Stimulated activated CD4-positive, alpha-beta T cell treated with anti-CD3 and anti-CD28 coated beads, Interleukin-1b, Interleukin-23, amount 100 ng/mL, for 1 hour (primary cell): ENCODE data around the gene PDZRN4.
"Not testable (repeated sequence)": the region's sequence is repeated elsewhere in the genome, so short reads cannot be mapped to it uniquely, and the experiment has no call there.

Source experiments
- DNase-seq, 2 donors: peaks; one replicate each; pipeline ENCODE4 v3.0.0-alpha.2; 2020; ENCODE audit warnings: low read depth in 2 of 2

The PDZRN4 gene

DNA sequence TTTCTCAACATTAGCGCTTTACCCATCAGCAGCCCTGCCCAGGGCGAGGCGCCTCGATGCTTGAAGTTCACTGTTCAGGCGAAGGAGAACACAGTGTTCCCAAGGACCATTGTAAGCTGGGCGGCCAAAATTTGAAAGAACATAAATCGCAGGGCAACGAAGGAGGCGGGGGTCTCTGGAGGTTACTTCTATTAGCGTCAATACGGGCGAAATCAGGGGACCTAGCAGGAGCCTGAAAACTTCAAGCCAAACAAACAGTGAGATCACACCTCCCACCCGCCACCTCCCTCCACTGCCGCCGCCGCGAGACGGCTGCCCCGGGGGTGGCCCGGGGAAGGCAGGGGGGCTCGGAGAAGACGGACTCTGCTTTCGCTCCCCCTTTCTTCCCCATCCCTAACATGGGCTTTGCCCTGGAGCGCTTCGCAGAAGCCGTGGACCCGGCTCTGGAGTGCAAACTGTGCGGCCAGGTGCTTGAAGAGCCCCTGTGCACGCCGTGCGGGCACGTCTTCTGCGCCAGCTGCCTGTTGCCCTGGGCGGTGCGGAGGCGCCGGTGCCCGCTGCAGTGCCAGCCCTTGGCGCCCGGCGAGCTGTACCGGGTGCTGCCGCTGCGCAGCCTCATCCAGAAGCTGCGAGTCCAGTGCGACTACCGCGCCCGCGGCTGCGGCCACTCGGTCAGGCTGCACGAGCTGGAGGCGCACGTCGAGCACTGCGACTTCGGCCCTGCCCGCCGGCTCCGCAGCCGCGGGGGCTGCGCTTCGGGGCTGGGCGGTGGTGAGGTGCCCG, at the start of gene PDZRN4:
PDZRN4 (plus strand) TSS at position 263 of the 783 bp plus-strand sequence.
- DNase-seq: no peak

DNA sequence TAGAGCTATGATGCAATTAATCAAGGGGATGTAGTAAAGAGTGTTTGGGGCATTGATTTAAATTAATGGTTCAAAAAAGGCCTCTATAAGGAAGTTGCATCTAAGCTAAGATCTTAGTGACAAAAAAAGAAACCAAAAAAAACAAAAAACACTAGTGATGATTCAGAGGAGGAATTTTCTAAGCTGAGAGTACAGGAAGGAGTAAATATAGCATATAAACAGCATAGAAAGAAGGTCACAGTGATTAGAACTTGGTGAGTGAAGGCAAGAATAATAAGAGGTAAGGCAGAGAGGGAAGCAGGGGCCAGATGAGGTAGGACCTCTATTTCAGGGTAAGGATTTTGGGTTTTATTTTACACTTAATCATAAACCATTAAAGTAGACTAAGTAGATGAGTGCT, 48.0 kb upstream of the PDZRN4 start:
- no peak for DNase-seq

DNA sequence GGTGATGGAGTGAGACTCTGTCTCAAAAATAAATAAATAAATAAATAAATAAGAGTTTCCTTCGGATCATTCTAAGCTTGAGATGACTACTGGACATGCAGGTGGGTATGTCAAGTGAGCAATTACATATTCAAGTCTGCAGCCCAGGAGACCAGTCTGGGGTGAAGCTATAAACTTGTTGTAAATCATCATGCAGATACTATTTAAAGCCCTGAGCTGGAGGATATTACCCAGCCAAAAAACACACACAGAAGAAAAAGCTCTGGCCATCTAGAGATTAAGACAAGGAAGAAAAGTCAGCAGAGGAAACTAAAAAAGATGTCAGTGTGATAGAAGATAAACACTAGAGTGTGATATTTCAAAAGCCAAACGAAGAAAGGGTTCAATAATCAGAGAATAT, 47.0 kb upstream of the PDZRN4 start:
- DNase-seq: no peak

DNA sequence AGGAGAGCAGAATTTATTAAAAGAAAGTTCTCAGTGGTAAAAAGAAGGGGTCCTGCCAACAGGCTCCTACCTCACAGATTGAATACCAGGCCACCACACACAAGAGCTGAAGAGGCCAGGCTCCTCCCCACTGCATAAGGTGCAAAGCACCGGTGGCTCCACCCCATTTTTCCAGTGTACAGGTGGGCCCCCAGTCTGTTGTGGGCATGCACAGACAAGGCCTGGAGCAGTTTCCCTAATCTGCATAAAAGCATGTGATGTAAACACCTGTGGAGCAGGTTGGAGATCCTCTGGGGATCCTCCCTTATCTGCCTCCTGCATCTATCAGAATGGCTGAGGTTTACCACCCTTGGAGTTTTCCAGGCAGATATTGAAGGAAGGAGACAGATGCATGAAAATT, 45.7 kb upstream of the PDZRN4 start:
- no peak for DNase-seq

DNA sequence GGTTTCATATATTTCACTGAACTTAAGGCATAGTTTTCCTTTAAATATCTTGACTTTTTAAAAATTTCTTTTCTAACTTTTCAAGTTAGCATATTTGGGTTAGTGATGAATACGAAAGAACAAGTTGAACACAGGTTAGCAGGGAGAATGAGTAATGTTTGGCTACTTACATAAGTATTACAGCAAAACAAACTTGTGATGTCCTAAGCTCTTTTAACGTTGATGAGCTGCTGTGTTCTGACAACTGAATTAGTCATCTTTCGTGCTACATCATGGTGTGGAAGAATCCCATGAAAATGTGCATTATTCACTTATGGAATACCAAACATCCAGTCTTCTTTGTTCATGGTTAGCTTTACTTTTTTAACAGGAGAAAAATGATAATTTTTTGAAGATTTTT, 36.3 kb upstream of the PDZRN4 start:
- DNase-seq: no peak

DNA sequence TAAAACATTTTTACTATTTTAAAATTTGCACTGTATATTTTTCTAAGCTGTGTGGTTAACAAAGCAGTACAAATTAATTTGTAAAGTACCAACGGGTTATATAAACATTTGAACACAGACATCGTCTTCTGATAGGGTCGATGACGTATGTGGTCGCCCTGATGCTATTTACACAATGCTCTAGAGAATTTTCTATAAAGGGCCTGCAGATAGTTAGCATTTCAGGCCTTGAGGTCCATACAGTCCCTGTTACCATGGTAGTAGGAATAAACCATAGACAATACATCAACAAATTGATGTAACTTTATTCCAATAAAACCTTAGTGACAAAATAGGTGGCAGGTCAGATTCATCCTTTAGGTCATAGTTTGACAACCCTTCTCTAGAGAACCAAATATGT, 25.7 kb upstream of the PDZRN4 start:
- DNase-seq: no peak

DNA sequence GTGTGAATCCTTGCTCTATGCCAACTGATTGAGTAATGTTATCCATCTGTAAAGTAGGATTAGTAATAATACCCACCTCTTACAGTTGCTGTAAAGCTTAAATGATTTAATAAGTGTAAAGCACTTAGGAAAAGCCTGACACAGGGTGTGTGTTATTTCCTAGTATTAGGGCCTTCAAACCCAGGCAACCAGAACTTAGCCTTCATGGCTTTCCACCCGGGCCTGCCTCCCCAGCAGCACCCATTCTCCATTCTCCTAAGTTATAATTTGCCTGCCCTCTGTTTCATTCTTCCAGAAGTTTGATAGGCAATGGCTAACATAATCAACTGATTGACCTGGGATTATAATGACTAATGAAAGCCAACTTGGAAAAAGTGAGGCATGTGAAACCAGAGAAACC, 20.4 kb upstream of the PDZRN4 start:
- no peak for DNase-seq

DNA sequence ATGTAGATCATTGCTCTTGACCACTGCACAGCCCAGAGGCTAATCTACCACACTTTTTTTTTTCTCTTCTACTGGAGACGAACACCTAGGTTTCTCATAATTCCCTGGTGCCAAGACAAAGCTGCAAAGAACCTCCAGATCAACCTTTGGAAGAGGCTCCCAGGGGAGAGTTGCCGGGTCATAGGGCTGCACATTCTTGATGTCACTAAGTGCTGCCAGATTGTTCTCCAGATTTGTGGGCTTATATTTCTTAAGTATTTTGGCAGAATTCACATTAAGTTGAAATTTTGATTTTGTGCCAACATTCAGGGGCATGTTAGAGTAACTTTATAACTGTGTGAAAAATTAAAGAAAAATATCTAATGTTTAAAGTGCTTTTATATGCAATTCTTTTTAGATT, 13.5 kb upstream of the PDZRN4 start:
- DNase-seq: no peak

DNA sequence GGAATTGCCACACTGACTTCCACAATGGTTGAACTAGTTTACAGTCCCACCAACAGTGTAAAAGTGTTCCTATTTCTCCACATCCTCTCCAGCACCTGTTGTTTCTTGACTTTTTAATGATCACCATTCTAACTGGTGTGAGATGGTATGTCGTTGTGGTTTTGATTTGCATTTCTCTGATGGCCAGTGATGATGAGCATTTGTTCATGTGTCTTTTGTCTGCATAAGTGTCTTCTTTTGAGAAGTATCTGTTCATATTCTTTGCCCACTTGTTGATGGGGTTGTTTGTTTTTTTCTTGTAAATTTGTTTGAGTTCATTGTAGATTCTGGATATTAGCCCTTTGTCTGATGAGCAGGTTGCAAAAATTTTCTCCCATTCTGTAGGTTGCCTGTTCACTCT, 8.6 kb upstream of the PDZRN4 start:
- not testable (repeated sequence) for DNase-seq

DNA sequence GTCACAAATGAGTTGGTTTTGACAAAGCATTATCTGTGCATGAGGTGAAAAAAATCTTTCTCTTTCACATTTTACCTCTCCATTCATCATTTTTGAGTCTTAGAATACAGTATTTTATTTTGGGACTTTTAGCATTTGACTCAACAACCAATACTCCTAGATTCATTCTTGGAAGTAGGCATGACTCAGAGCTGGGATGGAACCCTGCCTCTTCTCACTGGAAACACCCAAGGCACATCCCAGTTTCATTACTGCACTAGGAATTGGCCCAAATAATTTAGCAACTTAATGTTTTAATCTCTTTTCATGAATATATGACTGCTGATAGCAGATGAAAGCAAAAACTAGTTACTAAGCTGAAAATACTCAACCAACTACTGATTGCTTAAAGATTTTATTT, 3.3 kb upstream of the PDZRN4 start:
- no peak for DNase-seq

DNA sequence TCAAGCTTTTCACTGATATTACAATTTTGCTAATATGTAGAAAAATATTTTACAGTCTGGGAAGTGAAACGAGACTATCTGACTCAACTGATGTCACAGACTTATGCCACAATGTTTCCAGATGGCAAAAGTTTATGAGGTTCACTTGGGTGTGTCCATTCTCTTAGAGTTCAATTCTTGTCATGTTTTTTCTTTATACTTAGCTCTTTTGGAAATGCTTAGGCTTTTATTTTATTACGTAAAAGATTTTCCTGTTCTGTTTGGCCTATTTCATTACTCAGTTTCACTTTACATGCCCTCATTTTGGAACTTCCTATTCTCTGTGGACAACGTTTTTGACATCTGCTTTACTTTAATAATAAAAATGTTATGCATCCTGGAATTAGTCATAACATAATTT, 2.1 kb upstream of the PDZRN4 start:
- DNase-seq: no peak

DNA sequence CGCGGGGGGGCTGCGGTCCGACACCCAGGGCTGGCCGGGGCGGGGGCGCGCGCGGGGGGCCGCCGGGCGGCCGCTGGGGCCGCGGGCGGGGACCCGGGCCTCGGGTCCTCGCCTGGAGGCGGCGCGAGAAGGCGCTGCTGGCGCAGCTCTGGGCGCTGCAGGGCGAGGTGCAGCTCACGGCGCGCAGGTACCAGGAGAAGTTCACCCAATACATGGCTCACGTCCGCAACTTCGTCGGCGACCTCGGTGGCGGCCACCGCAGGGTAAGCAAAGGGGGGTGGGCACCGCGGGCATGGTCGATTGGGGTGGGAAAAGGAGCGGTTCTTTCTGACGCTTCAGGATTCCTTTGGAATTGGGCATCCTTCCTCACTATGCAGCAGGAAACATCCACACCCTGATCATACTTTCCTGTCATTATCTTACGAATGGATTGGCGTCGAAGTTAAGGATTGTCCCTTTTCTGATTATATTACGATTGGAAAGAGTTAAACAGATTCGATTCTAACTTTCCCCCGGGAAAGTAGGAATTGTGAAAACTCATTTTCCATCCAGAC, 798 bp downstream of the PDZRN4 start:
- DNase-seq: no peak

DNA sequence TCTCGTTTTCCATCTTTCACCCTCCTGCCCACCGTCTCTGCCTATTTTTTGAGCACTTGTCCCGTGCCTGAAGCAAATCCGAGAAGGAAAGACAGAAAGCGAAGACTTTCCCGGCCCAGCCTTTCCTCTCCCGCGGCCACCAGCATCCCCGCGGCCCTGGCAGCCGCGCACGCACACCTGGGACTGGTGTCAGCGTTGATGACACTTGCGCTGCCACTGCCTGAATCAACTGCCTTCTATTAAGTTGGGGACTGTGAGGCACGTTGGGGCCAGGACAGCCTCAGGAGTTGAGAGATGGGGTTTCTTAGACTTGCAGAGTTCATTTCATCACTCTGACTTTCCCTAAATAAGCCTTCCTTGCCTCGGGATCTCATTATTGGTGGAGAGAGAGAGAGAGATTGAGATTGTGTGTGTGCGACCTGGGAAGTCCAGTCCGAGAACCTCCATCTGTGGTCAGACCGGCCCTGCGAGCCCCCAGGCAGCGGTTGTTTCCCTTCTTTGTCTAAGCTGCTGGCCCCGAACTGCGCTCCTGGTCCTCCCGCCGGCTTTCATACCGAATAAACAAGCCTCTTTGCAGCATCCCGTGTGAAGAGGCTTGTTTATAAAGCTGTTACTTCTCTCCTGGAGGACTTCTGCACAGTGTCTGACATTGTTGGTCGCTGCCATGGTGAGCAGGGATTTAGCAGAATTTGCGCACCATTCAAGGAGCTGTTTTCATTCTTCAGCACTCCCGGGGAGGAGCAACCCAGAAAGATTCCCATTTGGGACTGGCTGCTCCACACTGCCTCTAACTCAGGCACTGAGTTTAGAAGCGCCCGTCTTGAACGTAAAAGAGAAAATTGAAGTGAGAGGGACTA, 1.5 kb downstream of the PDZRN4 start:
- DNase-seq: no peak

DNA sequence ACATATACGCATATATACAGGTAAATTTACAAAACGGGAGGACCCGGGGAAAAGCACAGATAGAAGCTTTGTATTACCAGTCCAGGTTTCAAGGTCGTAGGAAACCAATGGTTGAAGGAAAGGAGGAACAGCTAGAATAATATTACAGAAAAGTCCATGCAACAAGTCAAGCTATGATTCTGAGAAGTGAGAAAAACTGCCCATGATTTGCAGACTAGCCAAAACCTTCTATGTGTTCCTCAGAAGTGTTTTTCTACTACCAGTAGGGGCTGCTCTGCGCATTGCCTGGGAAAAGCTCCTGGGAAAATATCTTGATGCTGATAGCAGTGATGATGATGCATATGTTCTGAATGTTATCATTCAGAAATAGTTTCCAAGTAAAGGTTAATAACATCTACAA, 2.2 kb downstream of the PDZRN4 start:
- no peak for DNase-seq

DNA sequence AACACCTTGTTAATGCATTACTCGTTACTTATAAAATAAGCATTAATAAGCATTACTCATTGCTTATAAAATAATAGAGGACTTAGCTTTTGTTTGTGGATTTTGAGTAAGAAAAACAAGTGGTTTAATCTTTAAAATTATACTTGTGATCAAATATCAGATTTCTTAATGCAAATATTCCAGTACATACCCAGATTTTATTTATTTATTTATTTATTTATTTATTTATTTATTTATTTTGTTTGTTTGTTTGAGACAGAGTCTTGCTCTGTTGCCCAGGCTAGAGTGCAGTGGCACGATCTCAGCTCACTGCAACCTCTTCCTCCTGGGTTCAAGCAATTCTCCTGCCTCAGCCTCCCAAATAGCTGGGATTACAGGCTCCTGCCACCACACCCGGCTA, 3.4 kb downstream of the PDZRN4 start:
- not testable (repeated sequence) for DNase-seq

DNA sequence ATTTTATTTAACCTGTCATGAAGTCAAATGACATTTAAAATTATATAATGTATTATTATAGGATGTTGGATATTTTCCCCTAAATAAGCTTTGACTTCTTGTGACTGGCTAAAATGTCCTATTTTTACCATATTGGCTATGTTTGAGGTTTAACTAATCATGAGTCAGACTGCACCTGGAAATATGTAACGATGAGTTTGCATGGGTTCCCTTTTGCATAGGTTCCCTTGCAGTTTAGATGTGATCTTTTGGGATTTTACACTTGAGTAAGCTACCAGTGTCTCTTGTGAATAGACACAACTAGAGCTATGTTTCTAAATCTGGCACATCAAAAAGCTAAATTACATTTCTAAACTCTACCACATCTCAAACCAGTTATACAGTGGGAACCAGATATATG, 5.2 kb downstream of the PDZRN4 start:
- no peak for DNase-seq

DNA sequence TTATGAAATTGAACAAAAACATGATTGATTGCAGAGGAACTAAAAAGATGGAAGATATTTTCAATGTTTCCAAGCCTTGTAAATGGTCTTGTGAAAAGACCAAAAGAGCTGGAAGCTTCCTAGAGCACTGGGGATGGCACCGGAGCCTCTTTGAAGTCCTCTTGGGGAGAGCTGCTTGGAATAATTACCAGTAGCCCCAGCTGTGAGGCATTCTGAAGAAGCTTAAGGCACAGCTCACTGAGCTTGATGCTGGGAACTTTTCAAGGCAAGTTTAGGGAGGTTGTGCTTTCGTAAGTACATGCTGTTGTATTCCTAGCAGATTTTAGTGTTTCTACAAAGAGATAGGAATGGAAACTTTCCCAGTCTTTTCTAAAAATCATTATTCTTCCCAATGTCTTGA, 13.9 kb downstream of the PDZRN4 start:
- no peak for DNase-seq

DNA sequence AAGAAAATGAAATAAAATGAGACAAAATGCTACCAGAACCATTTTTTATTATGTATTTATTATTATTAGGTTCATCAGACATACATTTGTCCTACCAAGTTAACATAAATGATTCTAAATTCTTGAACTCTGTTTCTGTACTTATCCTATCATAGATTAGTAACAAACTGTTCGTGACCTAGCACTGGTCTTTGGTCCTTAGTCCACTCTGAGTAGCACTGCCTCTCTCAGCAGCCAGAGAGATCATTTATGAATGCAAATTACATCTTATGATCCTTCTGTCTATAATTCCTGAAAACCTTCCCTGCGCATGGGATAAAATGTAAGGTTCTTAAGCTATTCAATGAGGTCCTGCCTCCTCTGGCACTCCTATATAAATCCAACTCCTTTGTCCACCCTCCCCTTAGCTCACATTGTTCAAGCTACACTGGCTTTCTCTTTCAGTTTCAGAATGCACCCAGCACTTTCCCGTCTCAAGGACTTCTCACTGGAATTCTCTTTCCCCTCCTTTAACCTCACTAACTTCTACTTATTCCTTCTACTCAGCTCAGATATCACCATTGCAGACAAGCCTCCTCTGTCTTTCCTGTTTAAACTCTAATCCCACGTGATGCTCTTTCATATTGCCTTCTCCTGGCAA, 17.1 kb downstream of the PDZRN4 start:
- DNase-seq: no peak

DNA sequence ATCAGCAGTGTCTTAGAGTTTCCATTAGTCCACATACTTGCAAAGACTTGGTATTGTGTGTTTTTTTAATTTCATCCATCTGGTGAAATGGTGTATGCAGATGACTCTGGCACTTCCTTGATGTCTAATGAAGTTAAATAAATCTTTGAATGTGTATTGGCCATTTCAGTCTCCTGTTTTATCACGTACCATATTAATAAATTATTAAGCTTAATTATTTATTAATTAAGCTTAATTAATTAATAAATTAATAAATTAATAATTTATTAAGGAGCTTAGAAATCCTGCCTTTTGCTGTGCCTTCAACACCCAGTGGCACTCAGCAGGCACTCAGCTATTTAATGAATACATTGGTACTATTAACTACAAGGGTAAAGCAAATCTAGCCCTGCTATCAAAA, 18.2 kb downstream of the PDZRN4 start:
- no peak for DNase-seq

DNA sequence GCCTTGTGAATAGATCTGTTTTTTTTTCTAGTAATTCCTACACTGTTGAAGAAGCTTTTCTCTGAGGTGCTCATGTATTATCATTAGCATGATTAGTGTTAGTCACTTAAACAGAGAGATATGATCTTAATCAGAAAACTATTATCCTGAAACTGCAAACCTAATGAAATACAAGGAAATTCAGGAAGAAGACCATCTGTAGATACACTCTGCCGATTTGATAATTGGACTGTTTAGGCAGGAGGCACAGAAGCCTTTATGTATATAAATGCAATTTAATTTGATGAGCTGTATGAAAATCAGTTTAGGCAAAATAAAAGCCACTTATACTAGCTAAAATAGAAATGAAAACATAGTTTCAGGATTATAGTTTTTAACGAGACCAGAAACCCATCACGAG, 23.3 kb downstream of the PDZRN4 start:
- DNase-seq: no peak

DNA sequence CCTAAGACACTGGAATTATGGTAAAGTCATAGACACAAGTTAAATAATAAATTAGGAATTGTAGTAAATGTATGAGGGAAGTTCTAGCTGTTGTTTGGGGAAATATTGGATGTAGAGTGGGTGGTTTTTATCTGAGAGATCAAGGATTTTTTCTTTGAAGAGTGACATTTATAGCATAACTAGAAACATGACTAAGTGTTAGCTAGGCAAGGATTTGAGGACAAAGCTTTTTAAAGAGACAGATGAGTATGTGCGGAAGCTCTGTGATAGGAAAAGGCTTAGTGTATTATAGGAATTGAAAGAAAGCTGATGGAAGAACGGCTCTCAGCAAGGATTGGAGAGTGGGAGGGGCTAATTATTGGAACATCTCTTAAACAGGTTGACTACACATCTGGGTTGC, 24.5 kb downstream of the PDZRN4 start:
- no peak for DNase-seq

DNA sequence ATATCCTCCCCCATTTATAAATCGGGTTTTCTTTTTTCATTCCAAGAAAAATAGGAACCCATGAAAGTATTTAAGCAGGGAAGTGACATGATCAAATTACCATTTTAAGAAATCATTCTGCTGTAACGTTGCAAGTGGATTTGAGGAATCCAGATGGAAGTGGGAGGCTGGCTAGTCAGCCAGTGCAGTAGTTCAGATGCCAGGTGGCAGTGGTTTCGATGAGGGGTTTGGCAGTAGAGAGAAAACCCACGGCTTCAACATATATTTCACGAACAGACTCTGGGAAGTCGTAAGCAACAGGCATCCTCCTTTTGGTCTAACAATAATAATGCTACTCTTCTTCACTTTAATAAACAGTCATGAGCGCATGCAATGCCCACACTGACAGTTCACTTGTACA, 25.0 kb downstream of the PDZRN4 start:
- DNase-seq: no peak
